Measurements from ENCODE around the gene ATP6V0E2. TPM values are rescaled to one million over a fixed set of nuclear protein-coding genes. Genes with fewer than 3 reads are reported as not detected.

The ATP6V0E2 gene
- total RNA-seq, 1 donor from 2014 or later, result 19.6 TPM

GRCh38 chr7:149855361-149856305 lies 18.1 kb upstream of the ATP6V0E2 start:
- no peak overlapping the region for H3K27ac ChIP-seq
- DNase-seq (no peak), ATAC-seq (no peak)
- peaks cover 17% of the 10 kb centered on the region for H3K4me1 ChIP-seq
- peaks cover 7% of the 10 kb centered on the region for H3K36me3 ChIP-seq
- H3K4me3 ChIP-seq, result no peak overlapping the region
- no peak for TF ChIP-seq CTCF (IDR thresholded peaks at IDR 0.05)
- no peaks in the 10 kb centered on the region for H3K9me3 ChIP-seq
- no peaks in the 10 kb centered on the region for H3K27me3 ChIP-seq
- intact Hi-C loops (cut with DNase I), result no loop called here

- Histone ChIP-seq H3K9me3 (no peaks in the 10 kb centered on the region), H3K27ac (no peak overlapping the region), H3K36me3 (peaks cover 14% of the 10 kb centered on the region), H3K27me3 (no peaks in the 10 kb centered on the region), H3K4me1 (peaks cover 17% of the 10 kb centered on the region), H3K4me3 (no peak overlapping the region)
- DNase-seq (no peak), ATAC-seq (no peak)
- no peak for TF ChIP-seq CTCF (IDR thresholded peaks at IDR 0.05)
- intact Hi-C loops (cut with DNase I), result no loop called here
Measured at GRCh38 chr7:149856583-149856982, 17.2 kb upstream of the ATP6V0E2 start.

- intact Hi-C loops (cut with DNase I), result no loop called here
- no peaks in the 10 kb centered on the region for H3K9me3 ChIP-seq
- no peak for TF ChIP-seq CTCF (IDR thresholded peaks at IDR 0.05)
- no peak overlapping the region for H3K27ac ChIP-seq
- H3K4me3 ChIP-seq, result no peak overlapping the region
- ATAC-seq (no peak), DNase-seq (peak; percentile 53)
- H3K4me1 ChIP-seq, result peaks cover 17% of the 10 kb centered on the region
- no peaks in the 10 kb centered on the region for H3K27me3 ChIP-seq
- H3K36me3 ChIP-seq, result peaks cover 36% of the 10 kb centered on the region
Measured at GRCh38 chr7:149859369-149859768, 14.4 kb upstream of the ATP6V0E2 start.

GRCh38 chr7:149859876-149860275 lies 13.9 kb upstream of the ATP6V0E2 start:
- H3K27ac ChIP-seq, result no peak overlapping the region
- no peak for TF ChIP-seq CTCF (IDR thresholded peaks at IDR 0.05)
- H3K4me3 ChIP-seq, result no peak overlapping the region
- intact Hi-C loops (cut with DNase I), result no loop called here
- DNase-seq, result no peak
- H3K9me3 ChIP-seq, result no peaks in the 10 kb centered on the region
- ATAC-seq, result no peak
- peaks cover 12% of the 10 kb centered on the region for H3K4me1 ChIP-seq
- H3K27me3 ChIP-seq, result no peaks in the 10 kb centered on the region
- H3K36me3 ChIP-seq, result peaks cover 41% of the 10 kb centered on the region

- Histone ChIP-seq H3K4me1 (peaks cover 4% of the 10 kb centered on the region), H3K36me3 (peaks cover 51% of the 10 kb centered on the region), H3K9me3 (no peaks in the 10 kb centered on the region), H3K4me3 (no peak overlapping the region), H3K27ac (no peak overlapping the region), H3K27me3 (no peaks in the 10 kb centered on the region)
- intact Hi-C loops (cut with DNase I), result no loop called here
- TF ChIP-seq CTCF (IDR thresholded peaks at IDR 0.05), result peak; percentile 36
- DNase-seq, result peak; percentile 61
- peak; percentile 18 for ATAC-seq
Measured at GRCh38 chr7:149860821-149861727, 12.7 kb upstream of the ATP6V0E2 start.
